OCI-LY1 (cell line): Measurements from ENCODE around the gene IFIT3.

Experiments
- CTCF ChIP-seq: fragments of 200-600 bp; sonication (generic), shearing (Covaris generic); IDR thresholded peaks from 2 replicates; pipeline ENCODE4 v1.5.1; 2017; ENCODE audit warnings: mild to moderate bottlenecking, antibody characterized with exemption, low read length, moderate library complexity, mixed read lengths
- EZH2 ChIP-seq: fragments of 200-600 bp; sonication (generic), shearing (Covaris generic); IDR thresholded peaks from 2 replicates; pipeline ENCODE4 v1.8.0; 2017; ENCODE audit warnings: borderline replicate concordance, mixed run types, mild to moderate bottlenecking, antibody characterized with exemption, low read length, moderate library complexity, mixed read lengths

GRCh38 chr10:89278900-89279392, 48.9 kb upstream of the IFIT3 start:
- TF ChIP-seq CTCF (no peak), EZH2 (no peak)
